ENCODE results near the gene HOXA10.

Gene HOXA10

DNA sequence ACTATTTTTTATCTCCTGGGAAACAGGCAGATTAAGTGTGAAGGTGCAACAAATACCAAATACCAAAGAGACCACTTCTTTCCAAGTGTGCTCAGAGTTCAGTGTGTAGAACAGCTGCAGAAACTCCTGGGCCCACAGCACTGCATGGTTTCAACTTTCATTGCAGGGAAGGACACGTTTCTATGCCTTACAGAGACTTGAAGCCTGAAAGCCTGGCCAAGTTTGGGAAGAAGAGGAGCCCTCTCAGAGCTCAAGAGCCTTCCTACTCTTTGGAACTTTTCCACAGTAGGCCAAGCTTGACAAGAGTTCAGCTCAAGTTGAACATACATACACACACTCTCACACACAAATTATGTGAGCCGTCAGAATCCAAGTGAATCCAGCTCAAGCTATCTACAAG, 46.1 kb downstream of the HOXA10 start:
- no peak for DNase-seq

DNA sequence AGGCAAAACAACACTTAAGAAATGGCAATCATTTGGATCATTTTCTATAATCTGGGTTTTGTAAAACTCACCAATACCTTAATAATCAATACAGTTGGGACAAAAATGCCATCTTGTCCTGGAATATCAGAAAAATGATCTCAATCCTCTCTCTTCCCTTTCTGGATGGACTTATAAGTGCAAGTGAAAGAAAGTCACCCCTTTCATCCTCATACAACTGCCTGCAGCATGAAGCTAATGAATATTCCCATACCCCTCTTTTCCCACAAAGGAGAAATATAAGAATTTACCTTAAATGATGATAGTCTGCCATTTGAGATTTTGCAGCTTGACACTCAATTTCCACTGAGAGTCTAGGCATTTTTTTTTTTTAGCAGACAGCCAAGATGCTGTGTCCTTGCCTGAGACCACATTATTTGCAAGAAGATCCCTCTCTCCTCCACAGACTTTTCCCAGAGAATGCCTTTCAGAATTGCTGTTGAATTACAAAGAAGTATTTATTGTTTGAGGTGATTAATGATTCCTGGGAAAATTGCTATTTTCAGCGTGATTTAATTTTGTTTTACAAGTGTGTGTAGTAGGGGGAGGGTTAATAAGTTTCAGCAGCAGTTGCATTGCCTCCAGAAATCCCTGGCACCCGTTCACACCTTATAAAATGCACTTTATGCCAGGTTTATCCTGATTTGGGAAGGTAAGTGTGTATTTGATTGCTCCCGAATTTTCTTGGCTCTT, 47.4 kb downstream of the HOXA10 start:
- DNase-seq: no peak

DNA sequence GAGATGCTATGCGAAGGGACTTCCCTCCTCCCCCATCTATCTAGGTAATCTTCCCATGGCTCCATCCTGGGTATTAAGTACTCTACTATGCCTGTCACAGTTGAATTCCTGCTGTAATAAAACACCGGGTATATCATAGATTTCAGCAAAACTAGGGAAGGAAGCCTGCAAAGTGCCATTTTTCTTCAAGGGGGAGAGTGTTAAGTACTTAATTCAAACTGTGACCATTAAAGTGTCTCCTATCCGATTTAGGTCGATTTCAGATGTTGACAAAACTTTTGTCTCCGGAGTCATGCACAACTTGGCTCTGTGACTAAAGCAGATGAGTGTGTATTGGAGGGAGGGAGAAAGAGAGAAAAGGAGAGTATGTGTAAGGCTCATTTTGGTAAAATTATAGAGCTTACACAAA, 48.1 kb downstream of the HOXA10 start:
- no peak for DNase-seq

GRCh38 chr7:27124902-27125689, 49.0 kb downstream of the HOXA10 start:
- no peak for DNase-seq

- DNase-seq: no peak
Observed at GRCh38 chr7:27124096-27124901, 49.8 kb downstream of the HOXA10 start.

GRCh38 chr7:27123477-27124053, 50.6 kb downstream of the HOXA10 start:
- no peak for DNase-seq

DNA sequence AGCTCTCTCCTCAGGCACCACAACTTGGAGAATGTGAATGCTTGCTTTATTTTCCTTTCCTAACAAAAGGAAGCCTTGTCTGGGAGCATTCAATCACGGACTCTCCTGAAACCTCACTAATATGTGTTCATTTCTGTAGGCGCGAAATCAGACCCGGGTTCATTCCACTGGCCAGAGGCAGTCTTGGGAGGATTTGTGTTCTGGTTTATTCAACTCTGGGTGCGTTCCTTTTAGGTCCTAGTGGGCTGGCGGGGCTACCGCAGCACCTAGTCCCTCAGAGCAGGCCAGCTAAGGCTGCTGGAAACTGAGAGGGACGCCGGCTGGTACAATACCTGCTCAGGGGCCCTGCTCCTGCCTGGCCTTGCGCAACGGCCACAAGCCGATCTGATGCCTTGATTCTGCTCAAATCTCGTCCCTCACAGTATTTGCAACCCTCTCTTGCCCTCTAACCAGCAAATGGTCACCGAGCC, 51.1 kb downstream of the HOXA10 start:
- no peak for DNase-seq

DNA sequence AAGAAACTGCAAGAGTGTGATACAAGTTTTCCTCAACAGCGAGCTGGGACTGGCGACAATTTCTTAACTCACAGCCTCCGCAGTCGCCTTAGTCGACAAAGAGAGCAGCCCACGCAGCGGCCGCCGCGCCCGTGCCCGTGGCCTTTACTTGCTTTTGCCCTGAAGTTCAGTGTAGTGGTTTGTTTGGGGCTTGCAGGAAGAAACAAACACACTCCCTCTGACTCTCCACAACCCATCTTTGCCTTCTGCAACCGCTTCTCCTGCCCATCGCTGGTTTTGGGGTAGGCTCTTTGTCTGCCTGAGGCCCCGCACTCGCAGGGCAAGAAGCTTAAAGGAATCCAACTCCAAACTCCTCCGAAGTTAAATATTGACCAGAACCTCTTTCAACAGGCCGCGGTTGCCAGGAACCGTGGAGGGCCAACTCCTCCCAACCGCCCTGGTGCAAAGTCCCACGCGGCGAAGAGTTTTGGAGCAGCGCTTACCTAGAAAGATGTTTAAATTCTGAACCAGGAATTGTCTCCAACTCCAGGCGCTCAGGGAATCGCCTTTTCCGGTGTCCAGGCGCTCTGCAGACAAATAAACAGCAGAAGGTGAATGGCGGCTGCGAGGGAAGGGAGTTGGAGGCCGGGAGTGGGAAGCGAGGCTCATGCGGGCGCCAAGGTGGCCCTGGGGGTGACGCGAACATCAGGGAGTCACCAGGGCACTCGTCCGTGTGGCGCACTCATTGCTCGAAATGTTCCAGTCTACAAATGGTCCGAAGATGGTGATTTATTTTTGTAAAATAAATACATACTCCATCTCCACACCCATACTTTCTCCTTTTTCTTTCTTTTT, 51.8 kb downstream of the HOXA10 start:
- DNase-seq: no peak

- no peak for DNase-seq
Observed at GRCh38 chr7:27121684-27122076, 52.4 kb downstream of the HOXA10 start.

All from CD4-positive, alpha-beta T cell treated with Interleukin-17A for 1 hour (primary cell).